ENCODE measurements around the gene KRT7. TPM values are rescaled to one million over a fixed set of nuclear protein-coding genes. Genes with fewer than 3 reads are reported as not detected.
A peak's percentile ranks its signal among the peaks of the same experiment; 100 is the strongest.

KRT7 gene
- total RNA-seq: not detected

- DNase-seq (ENCODE audit: low spot score in 2 of 2): no peak
- no peak for FAIRE-seq
These were observed at the start of gene KRT7 for GRCh38 chr12:52232674-52233461. Gene KRT7, plus strand, starts transcription at chr12:52233243. Its CDS starts 54 bp downstream, at chr12:52233297.

GRCh38 chr12:52183544-52183910 is 49.5 kb upstream of the KRT7 start:
- FAIRE-seq (no peak), DNase-seq (ENCODE audit: low spot score in 2 of 2) (no peak)

GRCh38 chr12:52183971-52184370 is 49.1 kb upstream of the KRT7 start:
- no peak for FAIRE-seq
- no peak for DNase-seq (ENCODE audit: low spot score in 2 of 2)

GRCh38 chr12:52184813-52185212 is 48.2 kb upstream of the KRT7 start:
- FAIRE-seq (no peak), DNase-seq (ENCODE audit: low spot score in 2 of 2) (no peak)

- DNase-seq (ENCODE audit: low spot score in 2 of 2): no peak
- no peak for FAIRE-seq
These were observed 47.6 kb upstream of the KRT7 start for GRCh38 chr12:52185400-52185967.

GRCh38 chr12:52186118-52186840 is 46.8 kb upstream of the KRT7 start:
- no peak for DNase-seq (ENCODE audit: low spot score in 2 of 2)
- no peak for FAIRE-seq

GRCh38 chr12:52187206-52187605 is 45.8 kb upstream of the KRT7 start:
- FAIRE-seq: no peak
- no peak for DNase-seq (ENCODE audit: low spot score in 2 of 2)

GRCh38 chr12:52187640-52188039 is 45.4 kb upstream of the KRT7 start:
- FAIRE-seq (no peak), DNase-seq (ENCODE audit: low spot score in 2 of 2) (no peak)

GRCh38 chr12:52188658-52189057 is 44.4 kb upstream of the KRT7 start:
- DNase-seq (ENCODE audit: low spot score in 2 of 2) (no peak), FAIRE-seq (no peak)

GRCh38 chr12:52189376-52190174 is 43.5 kb upstream of the KRT7 start:
- no peak for FAIRE-seq

GRCh38 chr12:52190860-52191729 is 41.9 kb upstream of the KRT7 start:
- no peak for DNase-seq (ENCODE audit: low spot score in 2 of 2)
- FAIRE-seq: no peak

More at GRCh38 chr12:52189376-52190174, 43.5 kb upstream of the KRT7 start:
- DNase-seq (ENCODE audit: low spot score in 2 of 2): no peak

GRCh38 chr12:52191841-52192791 is 40.9 kb upstream of the KRT7 start, which contains the start of gene KRT80:
Gene KRT80, minus strand, starts transcription at chr12:52192014. Its CDS starts 112 bp downstream, at chr12:52191902.
- FAIRE-seq: no peak
- DNase-seq (ENCODE audit: low spot score in 2 of 2): peak; percentile 64 to 81

- DNase-seq (ENCODE audit: low spot score in 2 of 2) (no peak), FAIRE-seq (no peak)
These were observed 39.5 kb upstream of the KRT7 start for GRCh38 chr12:52193532-52193931.

- FAIRE-seq: no peak
These were observed 39.1 kb upstream of the KRT7 start for GRCh38 chr12:52193991-52194390.

GRCh38 chr12:52195065-52195730 is 37.8 kb upstream of the KRT7 start:
- DNase-seq (ENCODE audit: low spot score in 2 of 2): no peak
- FAIRE-seq: no peak

More at GRCh38 chr12:52193991-52194390, 39.1 kb upstream of the KRT7 start:
- no peak for DNase-seq (ENCODE audit: low spot score in 2 of 2)

GRCh38 chr12:52197371-52198231 is 35.4 kb upstream of the KRT7 start:
- DNase-seq (ENCODE audit: low spot score in 2 of 2) (no peak), FAIRE-seq (no peak)
